HG03432 (cell line): ENCODE results near the gene SMYD3.
"Not testable (repeated sequence)": the region's sequence is repeated elsewhere in the genome, so short reads cannot be mapped to it uniquely, and the experiment has no call there.

Experiments
- ATAC-seq: cut with Tn5 transposase; IDR thresholded peaks from one replicate; pipeline ENCODE4 v1.9.1; 2021; ENCODE audit warnings: mild to moderate bottlenecking, moderate library complexity; ENCODE audit not compliant: unreplicated experiment

SMYD3 gene

DNA sequence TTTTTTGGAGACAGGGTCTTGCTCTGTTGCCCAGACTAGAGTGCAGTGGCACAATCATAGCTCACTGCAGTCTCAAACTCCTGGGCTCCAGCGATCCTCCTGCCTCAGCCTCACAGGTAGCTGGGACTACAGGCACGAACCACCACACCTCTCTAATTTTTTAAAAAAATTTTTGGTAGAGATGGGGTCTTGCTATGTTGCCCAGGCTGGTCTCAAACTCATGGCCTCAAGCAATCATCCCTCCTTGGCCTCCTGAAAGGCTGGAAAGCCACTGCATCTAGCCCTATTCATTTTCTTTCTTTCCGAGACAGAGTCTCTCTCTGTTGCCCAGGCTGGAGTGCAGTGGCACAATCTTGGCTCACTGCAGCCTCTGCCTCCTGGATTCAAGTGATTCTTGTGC lies 793.1 kb downstream of the SMYD3 start:
- not testable (repeated sequence) for ATAC-seq

DNA sequence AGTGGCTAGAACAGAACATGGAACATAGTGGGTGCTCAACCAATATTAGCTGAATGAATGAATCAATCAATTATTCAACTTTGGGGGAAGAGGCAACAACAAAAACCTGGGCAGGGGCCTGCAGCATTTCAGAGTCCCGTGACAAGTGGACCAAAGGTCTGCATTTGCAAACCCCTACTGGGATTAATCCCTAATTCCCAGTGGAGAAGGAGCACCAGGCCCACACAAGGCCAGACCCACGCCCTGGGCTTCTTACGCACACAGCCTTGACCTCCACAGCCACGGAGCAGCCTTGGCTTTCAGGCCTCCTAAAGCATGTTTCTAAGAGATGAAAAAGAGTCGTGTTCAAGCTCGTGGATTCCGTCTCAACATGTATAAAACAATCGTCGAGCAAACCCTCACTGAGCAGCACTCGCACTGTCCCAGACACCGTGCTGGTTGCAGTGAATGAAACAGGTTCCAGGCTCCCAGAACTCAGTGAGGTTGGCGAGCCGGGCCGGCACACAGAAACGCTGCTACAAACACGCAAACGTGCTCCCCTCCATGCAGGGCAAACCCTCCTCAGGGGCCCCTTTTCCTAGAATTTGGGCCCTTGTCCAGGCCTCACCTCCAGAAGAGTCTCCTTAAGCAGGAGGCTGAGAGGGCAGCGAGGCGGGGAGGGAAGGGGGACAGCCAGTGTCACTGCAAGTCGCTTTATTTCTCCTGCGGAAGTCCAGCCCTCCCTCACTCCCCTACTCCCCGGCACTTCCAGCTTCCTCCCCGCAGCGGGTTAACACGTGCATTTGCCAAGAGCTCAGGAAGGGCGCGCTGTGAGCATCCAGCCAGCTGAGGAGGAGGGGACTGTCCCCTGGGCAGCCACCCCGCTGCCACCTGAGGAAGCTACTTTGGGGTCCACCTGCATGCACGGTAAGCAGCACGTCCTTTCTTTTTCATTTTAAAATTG lies 795.8 kb downstream of the SMYD3 start:
- ATAC-seq = no peak

DNA sequence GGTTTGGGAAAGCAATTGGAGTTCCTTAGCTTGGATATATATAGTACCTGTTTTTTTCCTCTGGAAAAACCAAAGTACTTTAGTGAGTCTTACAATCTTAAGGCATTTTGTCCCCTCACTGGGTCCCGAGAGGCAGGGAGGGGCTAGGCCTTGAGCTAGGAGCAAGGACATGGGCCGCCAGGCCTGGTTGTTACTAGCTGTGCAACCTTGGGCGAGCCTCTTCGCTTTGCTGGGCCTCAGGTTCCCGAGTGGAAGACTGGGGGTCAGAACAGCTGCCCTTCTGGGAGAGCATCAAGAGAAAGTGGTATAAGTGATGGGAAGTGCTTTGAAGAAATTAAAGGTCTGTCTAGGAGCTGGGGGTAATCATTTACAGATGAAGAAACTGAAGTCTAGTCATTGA lies 799.1 kb downstream of the SMYD3 start:
- ATAC-seq = no peak

DNA sequence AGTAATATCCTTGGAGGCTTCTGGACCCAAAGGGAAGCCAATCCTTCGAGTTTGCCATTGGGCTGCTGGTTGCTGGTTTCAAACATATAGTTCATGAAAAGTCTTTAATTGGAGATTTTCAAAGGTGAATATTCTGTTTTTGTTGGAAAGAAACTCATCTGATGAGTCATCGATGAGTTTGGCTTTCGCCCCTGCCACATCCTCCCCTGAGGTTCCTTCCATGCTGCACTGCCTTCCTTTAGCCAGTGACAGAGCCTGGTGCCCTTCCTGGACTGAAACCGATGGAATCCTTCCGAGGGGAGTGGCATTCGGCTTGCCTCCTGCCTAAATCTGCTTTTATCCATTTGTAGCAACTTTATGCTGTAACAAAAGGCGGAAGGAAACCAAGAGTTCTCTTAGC lies 802.3 kb downstream of the SMYD3 start:
- ATAC-seq = no peak

DNA sequence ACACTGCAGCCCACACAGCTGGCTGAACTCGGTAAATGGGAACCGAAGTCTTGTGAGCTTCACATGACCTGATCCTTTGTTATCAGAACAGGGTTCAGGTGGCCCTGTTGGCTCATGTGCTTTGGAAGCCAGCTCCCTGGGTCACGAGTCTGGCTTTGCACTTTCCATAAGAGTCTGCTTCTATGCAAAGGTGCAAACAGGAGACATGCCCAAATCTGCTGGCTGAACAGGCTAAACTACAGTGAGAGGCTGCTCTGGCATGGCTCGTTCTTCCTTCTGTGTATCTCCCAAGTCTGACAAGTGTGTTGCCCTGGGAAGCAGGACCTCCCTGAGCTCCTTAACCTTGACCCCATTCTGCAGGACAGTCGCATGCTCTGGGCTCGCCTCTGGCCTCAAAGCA lies 802.7 kb downstream of the SMYD3 start:
- no peak for ATAC-seq

DNA sequence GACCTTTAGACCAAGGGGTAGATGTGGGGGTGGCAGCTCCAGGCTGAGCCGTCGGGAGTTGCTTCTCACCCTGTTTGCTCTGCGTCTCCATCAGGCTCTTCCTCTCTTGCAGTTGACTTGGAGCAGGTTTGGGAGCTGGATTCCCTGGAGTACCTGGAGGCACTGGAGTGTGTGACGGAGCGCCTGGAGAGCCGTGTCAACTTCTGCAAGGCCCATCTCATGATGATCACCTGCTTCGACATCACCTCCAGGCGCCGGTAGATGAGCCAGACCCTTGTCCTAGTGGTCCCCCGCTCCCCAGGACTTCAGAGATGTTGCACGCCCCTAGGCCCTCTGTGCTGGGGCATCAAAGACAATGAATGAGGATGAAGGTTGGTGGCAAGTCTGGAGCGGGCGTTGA lies 804.7 kb downstream of the SMYD3 start:
- no peak for ATAC-seq

DNA sequence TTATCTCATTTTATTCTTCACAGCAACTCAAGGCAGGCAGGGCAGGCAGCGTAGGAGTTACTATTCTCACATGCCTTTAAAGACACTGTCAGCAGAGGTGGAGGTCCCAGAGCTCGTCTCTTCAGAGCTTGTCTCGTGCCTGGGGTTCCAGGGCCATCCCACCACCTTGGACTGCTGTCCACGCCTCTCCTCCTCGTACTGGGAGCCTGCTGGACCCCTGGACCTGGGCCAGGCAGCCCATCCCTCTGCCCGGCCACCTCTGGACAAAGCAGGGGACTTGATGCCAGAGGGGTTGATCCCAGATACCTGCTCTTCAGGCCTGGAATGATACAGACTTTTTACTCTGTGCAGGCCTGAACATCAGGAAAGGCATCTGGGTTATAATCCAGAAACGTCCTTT lies 805.4 kb downstream of the SMYD3 start:
- ATAC-seq = no peak

DNA sequence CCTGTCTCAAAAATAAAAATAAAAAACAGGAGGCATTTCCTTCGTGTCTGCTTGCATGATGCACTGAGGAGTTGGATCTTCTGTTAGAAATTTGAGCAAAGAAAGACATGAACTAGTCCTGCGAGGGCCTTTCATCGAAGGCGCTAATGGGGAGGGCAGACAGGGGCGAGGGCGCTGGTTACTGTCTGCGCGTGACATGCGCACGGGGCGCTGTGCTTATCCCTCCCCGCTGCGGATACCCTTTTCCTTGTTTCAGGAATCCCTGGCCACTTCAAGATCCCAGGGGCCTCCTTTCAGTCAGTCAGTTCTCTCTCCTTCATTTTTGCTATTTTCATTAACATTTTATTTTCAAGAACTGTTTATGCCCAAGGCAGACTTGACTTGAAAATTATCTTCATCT lies 806.4 kb downstream of the SMYD3 start:
- no peak for ATAC-seq
